ENCODE data around the gene EPS8L1.
"Not testable (repeated sequence)": the region's sequence is repeated elsewhere in the genome, so short reads cannot be mapped to it uniquely, and the experiment has no call there.

EPS8L1 gene

DNA sequence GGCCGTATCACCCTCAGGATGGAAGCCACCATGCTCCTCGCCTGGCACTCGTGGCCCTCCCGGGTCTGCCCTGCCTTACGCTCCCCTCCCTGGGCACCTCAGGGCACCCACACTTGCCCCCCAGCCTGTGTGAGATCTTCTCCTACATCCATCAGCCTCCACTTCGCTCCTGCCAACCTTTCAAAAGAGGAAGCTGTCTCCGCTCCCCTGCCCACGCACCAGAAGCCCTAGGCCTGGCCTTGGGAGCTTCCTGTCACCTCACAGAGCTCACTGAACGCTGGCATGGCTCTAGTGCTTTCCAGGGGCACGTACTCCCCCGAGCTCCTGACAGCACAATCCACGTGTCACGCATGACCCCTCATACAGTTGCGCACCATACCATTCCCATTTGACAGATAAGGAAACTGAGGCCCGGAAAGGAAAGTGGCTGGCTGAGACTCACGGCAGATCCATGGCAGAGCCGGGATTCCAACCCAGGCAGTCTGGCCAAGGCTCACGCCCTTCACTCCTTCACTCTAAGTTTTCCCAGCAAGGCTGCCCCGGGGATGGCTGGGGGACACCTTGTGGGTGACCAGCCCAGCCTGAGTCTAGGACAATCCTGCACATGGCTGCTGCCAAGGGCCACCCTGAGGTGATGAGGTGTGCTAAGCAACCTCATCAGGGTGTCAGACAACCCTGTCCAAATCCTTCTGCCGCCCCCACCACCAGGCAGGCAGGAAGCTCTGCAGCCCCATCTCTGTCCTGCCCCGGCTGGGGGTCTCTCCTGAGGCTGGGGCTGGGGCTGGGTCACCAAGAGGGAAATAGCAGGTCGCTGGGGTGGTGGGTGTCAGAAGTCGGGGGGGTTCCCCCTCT, 22.4 kb downstream of the EPS8L1 start:
- DNase-seq, result no peak

GRCh38 chr19:55098716-55099556, 23.3 kb downstream of the EPS8L1 start:
- no peak for DNase-seq

DNA sequence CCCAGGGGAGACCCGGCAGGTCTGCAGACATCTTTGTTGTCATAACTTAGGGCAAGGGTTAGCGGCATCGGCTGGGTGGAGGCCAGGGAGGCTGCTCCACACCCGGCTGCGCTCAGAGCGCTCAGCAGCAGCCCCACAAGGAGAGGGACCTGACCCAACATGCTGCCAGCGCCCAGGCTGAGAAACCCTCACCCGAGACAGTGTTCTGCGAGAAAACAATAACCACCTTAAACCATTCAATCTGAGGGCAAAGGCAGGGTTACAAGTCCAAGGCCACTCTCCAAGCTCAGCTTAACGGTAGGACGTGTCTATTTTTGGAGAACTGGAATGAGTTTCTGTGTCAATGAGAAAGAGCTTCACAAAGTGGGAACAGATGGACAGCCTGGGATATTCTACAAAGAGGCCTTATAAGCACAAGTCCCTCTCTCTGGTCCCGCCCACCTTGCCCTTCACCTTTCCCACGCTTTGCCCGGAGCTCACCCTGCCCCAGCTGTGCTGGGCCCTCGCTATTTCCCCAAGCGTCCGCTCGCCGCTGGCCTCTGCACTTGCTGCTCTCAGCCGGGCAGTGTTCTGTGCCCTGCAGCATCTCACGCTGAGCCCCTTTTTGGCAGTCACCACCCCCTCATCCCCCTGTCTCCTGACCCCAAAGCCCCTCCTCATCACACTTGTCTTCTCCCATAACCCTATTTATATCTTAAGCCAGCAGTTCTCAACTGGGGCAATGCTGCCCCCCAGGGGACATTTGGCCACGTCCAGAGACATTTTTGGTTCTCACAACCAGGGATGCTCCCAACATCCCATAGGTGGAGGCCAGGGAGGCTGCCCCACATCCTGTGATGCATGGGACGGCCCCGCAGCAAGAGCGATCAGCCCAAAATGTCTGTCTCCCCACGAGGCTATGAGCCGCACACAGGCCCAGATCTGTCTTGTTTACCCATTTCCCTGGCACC, 24.2 kb downstream of the EPS8L1 start:
- DNase-seq, result no peak

GRCh38 chr19:55101261-55101660, 25.6 kb downstream of the EPS8L1 start:
- no peak for DNase-seq

GRCh38 chr19:55103190-55103589, 27.5 kb downstream of the EPS8L1 start:
- no peak for DNase-seq

GRCh38 chr19:55105237-55105636, 29.6 kb downstream of the EPS8L1 start:
- DNase-seq, result no peak

- DNase-seq, result no peak
Observed at GRCh38 chr19:55106591-55106990, 30.9 kb downstream of the EPS8L1 start.

GRCh38 chr19:55107252-55107651, 31.6 kb downstream of the EPS8L1 start:
- not testable (repeated sequence) for DNase-seq

GRCh38 chr19:55109527-55110291, 34.0 kb downstream of the EPS8L1 start:
- no peak for DNase-seq

DNA sequence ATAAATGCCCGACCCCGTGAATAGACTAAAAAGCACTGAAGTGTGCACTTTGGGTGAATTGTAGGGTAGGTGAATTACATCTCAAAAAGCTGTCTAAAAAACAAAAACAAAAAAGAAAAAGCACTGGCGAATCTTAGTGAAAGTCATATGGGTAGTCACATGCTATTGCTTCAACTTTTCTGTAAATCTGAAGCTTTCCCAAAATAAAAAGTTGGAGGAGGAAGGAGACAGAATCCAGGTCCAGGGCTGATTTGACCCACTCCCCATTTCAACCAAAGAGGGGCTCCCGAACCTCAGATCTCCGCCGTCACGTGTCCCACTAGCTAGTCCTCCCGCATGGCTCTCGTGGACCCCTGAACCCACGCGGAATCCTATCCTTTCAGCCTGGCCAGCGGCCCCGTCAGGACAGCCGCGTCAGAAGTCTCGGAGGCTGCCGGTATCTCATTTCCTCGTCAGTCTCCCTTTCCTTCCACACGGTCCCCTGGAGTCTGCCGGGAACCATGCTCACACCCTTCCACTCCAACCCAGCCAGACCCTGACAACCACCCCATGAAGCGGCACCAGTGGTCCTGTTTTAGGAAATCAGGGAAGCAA, 35.7 kb downstream of the EPS8L1 start:
- DNase-seq, result no peak

- DNase-seq, result no peak
Observed at GRCh38 chr19:55112246-55112776, 36.6 kb downstream of the EPS8L1 start.

DNA sequence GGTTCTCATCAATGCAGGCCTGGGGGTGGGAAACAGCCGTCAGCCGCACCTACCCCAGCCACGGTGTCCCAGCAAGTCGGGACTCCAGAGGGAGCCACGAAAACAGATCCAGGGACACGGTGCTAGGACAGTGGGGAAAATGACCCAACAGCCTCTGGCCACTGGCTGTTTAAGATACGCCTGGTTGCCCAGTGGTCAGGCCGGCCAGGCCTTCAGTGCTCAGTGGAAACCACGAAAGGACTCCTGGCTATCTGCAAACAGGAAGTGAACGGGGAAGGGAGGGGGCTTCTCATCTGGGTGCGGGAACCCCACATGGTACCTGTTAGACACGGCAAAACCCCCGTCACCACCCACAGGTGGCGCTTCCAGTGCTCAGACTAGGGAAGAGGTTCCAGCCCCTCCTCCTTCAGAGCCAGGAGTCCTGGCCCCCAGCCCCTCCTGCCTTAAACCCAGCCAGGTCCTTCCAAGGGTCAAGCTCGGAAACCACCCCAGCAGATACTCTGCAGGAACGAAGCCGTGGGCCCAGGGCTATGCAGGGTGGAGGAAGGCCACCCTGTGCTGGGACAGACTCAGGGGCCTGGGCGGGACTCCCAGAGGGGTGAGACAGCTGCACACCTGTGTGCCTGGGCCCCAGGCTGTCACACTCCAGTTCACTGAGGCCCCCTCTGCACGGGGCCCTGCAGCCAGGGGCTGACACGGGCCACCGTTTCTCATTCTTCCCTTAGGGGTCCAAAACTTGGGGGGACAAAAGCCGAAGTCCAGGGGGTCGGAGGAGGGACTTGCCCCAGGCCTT, 37.3 kb downstream of the EPS8L1 start:
- DNase-seq, result no peak

DNA sequence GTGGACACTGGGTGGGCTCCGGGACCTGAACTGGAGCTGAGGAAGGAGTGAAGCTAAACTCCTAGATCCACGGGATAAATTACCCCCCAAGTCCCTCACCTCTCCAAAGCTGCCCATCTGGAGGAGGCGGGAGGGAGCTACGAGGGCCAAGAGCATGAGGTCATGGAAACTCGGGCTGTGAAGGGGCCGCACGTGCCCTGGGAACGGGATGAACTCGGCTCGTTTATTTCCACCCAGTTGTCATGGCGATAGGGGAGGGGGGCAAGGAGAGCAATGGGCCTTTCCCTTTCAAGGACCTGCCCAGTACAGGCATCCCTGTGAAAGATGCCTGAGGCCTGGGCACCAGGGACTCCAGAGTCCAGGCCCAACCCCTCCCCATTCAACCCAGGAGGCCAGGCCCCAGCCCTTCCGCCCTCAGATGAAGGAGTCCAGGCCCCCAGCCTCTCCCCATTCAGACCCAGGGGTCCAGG, 37.9 kb downstream of the EPS8L1 start:
- DNase-seq, result peak in 1 of 2 experiments; percentile 35

- no peak for DNase-seq
Observed at GRCh38 chr19:55114566-55115145, 39.0 kb downstream of the EPS8L1 start.

DNA sequence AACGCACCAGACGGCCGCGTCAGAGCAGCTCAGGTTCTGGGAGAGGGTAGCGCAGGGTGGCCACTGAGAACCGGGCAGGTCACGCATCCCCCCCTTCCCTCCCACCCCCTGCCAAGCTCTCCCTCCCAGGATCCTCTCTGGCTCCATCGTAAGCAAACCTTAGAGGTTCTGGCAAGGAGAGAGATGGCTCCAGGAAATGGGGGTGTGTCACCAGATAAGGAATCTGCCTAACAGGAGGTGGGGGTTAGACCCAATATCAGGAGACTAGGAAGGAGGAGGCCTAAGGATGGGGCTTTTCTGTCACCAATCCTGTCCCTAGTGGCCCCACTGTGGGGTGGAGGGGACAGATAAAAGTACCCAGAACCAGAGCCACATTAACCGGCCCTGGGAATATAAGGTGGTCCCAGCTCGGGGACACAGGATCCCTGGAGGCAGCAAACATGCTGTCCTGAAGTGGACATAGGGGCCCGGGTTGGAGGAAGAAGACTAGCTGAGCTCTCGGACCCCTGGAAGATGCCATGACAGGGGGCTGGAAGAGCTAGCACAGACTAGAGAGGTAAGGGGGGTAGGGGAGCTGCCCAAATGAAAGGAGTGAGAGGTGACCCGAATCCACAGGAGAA, 39.9 kb downstream of the EPS8L1 start:
- no peak for DNase-seq

DNA sequence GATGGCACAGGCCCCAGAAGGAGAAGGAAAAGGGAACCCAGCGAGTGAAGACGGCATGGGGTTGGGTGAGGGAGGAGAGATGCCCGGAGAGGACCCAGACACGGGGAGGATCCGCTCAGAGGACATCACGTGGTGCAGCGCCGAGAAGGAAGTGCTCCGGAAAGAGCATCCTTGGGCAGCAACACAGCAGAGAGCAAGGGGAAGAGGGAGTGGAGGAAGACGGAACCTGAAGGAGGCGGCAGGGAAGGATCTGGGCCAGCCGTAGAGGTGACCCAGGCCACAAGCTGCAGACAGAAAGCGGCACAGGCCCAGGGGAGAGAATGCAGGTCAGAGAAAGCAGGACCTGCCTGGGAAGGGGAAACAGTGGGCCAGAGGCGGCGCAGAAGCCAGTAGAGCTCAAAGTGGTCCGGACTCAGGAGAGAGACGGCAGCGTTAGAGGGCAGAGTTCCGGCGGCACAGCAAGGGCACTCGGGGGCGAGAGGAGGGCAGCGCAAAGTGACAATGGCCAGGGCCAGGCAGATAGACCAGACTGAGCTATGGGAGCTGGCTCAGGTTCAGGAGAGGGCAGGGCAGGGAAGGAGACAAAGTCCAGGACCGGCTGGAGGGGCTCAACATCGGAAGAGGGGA, 40.7 kb downstream of the EPS8L1 start:
- peak in 1 of 2 experiments; percentile 33 for DNase-seq

GRCh38 chr19:55116859-55117662, 41.4 kb downstream of the EPS8L1 start, which contains the start of gene PPP1R12C:
Gene PPP1R12C (minus strand): TSS chr19:55117637. CDS start chr19:55117543, 94 bp downstream.
- no peak for DNase-seq
